DND-41 (cell line): ENCODE data around the gene PPP2R2B.

Experiments
- EZH2 ChIP-seq: IDR thresholded peaks from 3 replicates; pipeline ENCODE4 v1.6.1; 2012; ENCODE audit warnings: borderline replicate concordance, low read depth, mild to moderate bottlenecking, moderate library complexity, low read length, inconsistent platforms; ENCODE audit not compliant: severe bottlenecking
- TF ChIP-seq, protein P1 (sequence below): IDR thresholded peaks from 2 replicates; pipeline ENCODE4 v1.5.1; 2012; ENCODE audit warnings: borderline replicate concordance, low read length, moderate library complexity, mild to moderate bottlenecking; ENCODE audit not compliant: poor library complexity, severe bottlenecking; ENCODE audit errors: extremely low read depth

GRCh38 chr5:146909255-146910068 lies 30.9 kb upstream of the PPP2R2B start:
- TF ChIP-seq, protein P1, sequence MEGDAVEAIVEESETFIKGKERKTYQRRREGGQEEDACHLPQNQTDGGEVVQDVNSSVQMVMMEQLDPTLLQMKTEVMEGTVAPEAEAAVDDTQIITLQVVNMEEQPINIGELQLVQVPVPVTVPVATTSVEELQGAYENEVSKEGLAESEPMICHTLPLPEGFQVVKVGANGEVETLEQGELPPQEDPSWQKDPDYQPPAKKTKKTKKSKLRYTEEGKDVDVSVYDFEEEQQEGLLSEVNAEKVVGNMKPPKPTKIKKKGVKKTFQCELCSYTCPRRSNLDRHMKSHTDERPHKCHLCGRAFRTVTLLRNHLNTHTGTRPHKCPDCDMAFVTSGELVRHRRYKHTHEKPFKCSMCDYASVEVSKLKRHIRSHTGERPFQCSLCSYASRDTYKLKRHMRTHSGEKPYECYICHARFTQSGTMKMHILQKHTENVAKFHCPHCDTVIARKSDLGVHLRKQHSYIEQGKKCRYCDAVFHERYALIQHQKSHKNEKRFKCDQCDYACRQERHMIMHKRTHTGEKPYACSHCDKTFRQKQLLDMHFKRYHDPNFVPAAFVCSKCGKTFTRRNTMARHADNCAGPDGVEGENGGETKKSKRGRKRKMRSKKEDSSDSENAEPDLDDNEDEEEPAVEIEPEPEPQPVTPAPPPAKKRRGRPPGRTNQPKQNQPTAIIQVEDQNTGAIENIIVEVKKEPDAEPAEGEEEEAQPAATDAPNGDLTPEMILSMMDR = no peak
- TF ChIP-seq EZH2 = no peak
